GM23338 (cell line): Measurements from ENCODE around the gene CATSPERE. TPM values are rescaled to one million over a fixed set of nuclear protein-coding genes. Genes with fewer than 3 reads are reported as not detected.

Source experiments
- ATAC-seq: fragments of 200-7000 bp; cut with Tn5 transposase; 3 replicates; pipeline ENCODE4 v1.9.1; 2020
- DNase-seq: peaks from one replicate; pipeline ENCODE4 v3.0.0-alpha.2; 2015; ENCODE audit warnings: low spot score
- H2AFZ ChIP-seq: fragments of 200-600 bp; sonication (generic); 2 replicates; pipeline ENCODE4 v1.8.0; 2016; ENCODE audit warnings: antibody characterized with exemption, mild to moderate bottlenecking, moderate library complexity
- H3F3A ChIP-seq: fragments of 200-600 bp; sonication (generic); replicated peaks from 2 replicates; pipeline ENCODE4 v1.8.0; 2017; ENCODE audit warnings: antibody characterized with exemption, mixed run types, low read depth
- H3K27ac ChIP-seq: fragments of 200-600 bp; sonication (generic); 2 replicates; pipeline ENCODE4 v1.6.1; 2016; ENCODE audit warnings: low read depth
- H3K27me3 ChIP-seq: fragments of 200-600 bp; sonication (generic); 2 replicates; pipeline ENCODE4 v1.8.0; 2016; ENCODE audit warnings: mild to moderate bottlenecking, mixed run types, moderate library complexity; ENCODE audit not compliant: insufficient read depth
- H3K36me3 ChIP-seq: fragments of 200-600 bp; sonication (generic); 2 replicates; pipeline ENCODE4 v1.8.0; 2016; ENCODE audit warnings: mild to moderate bottlenecking; ENCODE audit not compliant: insufficient read depth
- H3K4me1 ChIP-seq: fragments of 200-600 bp; sonication (generic); 2 replicates; pipeline ENCODE4 v1.8.0; 2016; ENCODE audit warnings: mild to moderate bottlenecking, moderate library complexity; ENCODE audit not compliant: insufficient read depth
- H3K4me2 ChIP-seq: fragments of 200-600 bp; sonication (generic); 2 replicates; pipeline ENCODE4 v1.7.1; 2017; ENCODE audit warnings: mixed run types
- H3K4me3 ChIP-seq: fragments of 200-600 bp; sonication (generic); 2 replicates; pipeline ENCODE4 v1.6.1; 2016; ENCODE audit warnings: mixed run types
- H3K79me2 ChIP-seq: fragments of 200-600 bp; sonication (generic); replicated peaks from 2 replicates; pipeline ENCODE4 v1.8.0; 2017; ENCODE audit warnings: mild to moderate bottlenecking; ENCODE audit not compliant: insufficient read depth
- H3K9me2 ChIP-seq: fragments of 200-600 bp; sonication (generic); 2 replicates; pipeline ENCODE4 v1.8.0; 2017; ENCODE audit not compliant: insufficient read depth
- H4K20me1 ChIP-seq: fragments of 200-600 bp; sonication (generic); replicated peaks from 2 replicates; pipeline ENCODE4 v1.8.0; 2017; ENCODE audit warnings: mild to moderate bottlenecking; ENCODE audit not compliant: insufficient read depth
- H3K27ac Mint-ChIP-seq: 2 replicates; pipeline ENCODE4 v1.8.0; 2020; ENCODE audit warnings: inconsistent platforms, mild to moderate bottlenecking, moderate library complexity, mixed read lengths
- H3K27me3 Mint-ChIP-seq: 3 replicates; pipeline ENCODE4 v1.8.0; 2022; ENCODE audit warnings: low read depth, mild to moderate bottlenecking, moderate library complexity, mixed read lengths, inconsistent platforms; ENCODE audit not compliant: insufficient read depth, poor library complexity
- H3K36me3 Mint-ChIP-seq: 3 replicates; pipeline ENCODE4 v1.8.0; 2021; ENCODE audit warnings: low read depth, mild to moderate bottlenecking, inconsistent platforms, moderate library complexity, mixed read lengths
- H3K4me1 Mint-ChIP-seq: 3 replicates; pipeline ENCODE4 v1.8.0; 2020; ENCODE audit warnings: mild to moderate bottlenecking, inconsistent platforms, mixed read lengths
- H3K4me3 Mint-ChIP-seq: 3 replicates; pipeline ENCODE4 v1.8.0; 2021; ENCODE audit warnings: moderate library complexity, mild to moderate bottlenecking, inconsistent platforms, mixed read lengths
- H3K9me3 Mint-ChIP-seq: 3 replicates; pipeline ENCODE4 v1.8.0; 2020; ENCODE audit warnings: moderate library complexity, mild to moderate bottlenecking, inconsistent platforms, mixed read lengths
- EZH2 ChIP-seq: fragments of 200-600 bp; sonication (generic); IDR thresholded peaks from one replicate; pipeline ENCODE4 v1.8.0; 2017; ENCODE audit warnings: antibody characterized with exemption, mild to moderate bottlenecking, low read depth; ENCODE audit not compliant: unreplicated experiment
- JUNB ChIP-seq: IDR thresholded peaks from one replicate; pipeline ENCODE4 v1.6.1; 2016; ENCODE audit warnings: antibody characterized with exemption; ENCODE audit not compliant: unreplicated experiment
- ZNF114 ChIP-seq: fragments of 250-450 bp; sonication (Bioruptor Pico); IDR thresholded peaks from 2 replicates; pipeline ENCODE4 v1.5.0; 2020; ENCODE audit warnings: mild to moderate bottlenecking, moderate library complexity
- polyA plus RNA-seq: library from polyadenylated mRNA; unstranded; fragments of >200 nt; fragmentation: Nextera tagmentation; extraction: Ambion mirVana; gene quantifications from 2 replicates; pipeline ENCODE4 v1.2.1, GENCODE V29; 2016
- total RNA-seq: library from RNA; depleted of rRNA; stranded (reverse); fragments of >200 nt; shearing (Covaris generic); gene quantifications from 2 replicates; pipeline ENCODE4 v1.2.3, GENCODE V29; 2014
- TF ChIP-seq, protein P1 (sequence below): IDR thresholded peaks from 2 replicates; pipeline ENCODE4 v1.6.1; 2016; ENCODE audit warnings: antibody characterized with exemption
- TF ChIP-seq, protein P2 (sequence below), 2 experiments: fragments of 200-600 bp in 1 of 2; sonication (generic) in 1 of 2; conservative IDR thresholded peaks; 2 replicates each; pipeline versions ENCODE4 v1.5.1 to v1.6.1; 2016 to 2017; ENCODE audit warnings: antibody characterized with exemption in 2 of 2, low read depth in 2 of 2, mild to moderate bottlenecking in 2 of 2, moderate library complexity in 1 of 2
- TF ChIP-seq, protein P3 (sequence below): fragments of 250-450 bp; sonication (Bioruptor Pico); IDR thresholded peaks from 2 replicates; pipeline ENCODE4 v1.5.0; 2020; ENCODE audit warnings: mild to moderate bottlenecking, moderate library complexity
- TF ChIP-seq, protein P4 (sequence below): IDR thresholded peaks from one replicate; pipeline ENCODE4 v1.6.1; 2018; ENCODE audit warnings: antibody characterized with exemption; ENCODE audit not compliant: unreplicated experiment

The CATSPERE gene
- total and polyA plus RNA-seq, 2 experiments from 2014 or later: 0.70 TPM; not detected in 1

DNA sequence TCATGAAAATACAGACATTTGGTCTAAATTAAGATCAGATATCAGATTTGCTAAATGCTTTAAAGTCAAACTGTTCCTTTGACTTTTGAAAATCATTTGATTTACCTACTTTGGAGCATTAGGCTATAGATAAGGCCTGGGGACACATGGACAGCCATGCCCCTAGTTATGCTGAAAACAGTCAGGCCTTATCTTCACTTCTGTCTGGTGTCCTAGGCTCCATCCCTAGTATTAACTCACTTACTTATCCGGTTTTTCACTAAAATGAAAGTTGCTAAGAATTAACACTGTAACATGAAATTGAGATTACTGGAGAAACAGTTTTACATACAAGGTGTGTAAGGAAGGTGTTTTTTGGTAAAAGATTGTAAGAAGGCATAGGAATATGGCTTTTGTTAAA is 4.5 kb upstream of the CATSPERE start:
- DNase-seq (no peak), ATAC-seq (no peak)
- no peaks in the 10 kb centered on the region for H3K79me2 ChIP-seq
- Mint-ChIP-seq H3K4me1 (peaks cover 40% of the 10 kb centered on the region), H3K27me3 (peaks cover 5% of the 10 kb centered on the region), H3K4me3 (no peak overlapping the region), H3K36me3 (peaks cover 29% of the 10 kb centered on the region; the same call in 2 of the 3 replicates), H3K27ac (0 out of 2 replicates have a peak overlapping the region, but pooled peaks have one; percentile 14), H3K9me3 (peaks cover 27% of the 10 kb centered on the region; the same call in 2 of the 3 replicates)
- no peak overlapping the region for H3K4me3 ChIP-seq
- no peaks in the 10 kb centered on the region for H4K20me1 ChIP-seq
- no peak overlapping the region for H3K4me2 ChIP-seq
- H3K36me3 ChIP-seq: no peaks in the 10 kb centered on the region
- no peak overlapping the region for H3K27ac ChIP-seq
- no peaks in the 10 kb centered on the region for H3K27me3 ChIP-seq
- TF ChIP-seq EZH2 (no peak), JUNB (no peak), ZNF114 (CRISPR knock-in tag) (no peak)
- TF ChIP-seq, protein P1, sequence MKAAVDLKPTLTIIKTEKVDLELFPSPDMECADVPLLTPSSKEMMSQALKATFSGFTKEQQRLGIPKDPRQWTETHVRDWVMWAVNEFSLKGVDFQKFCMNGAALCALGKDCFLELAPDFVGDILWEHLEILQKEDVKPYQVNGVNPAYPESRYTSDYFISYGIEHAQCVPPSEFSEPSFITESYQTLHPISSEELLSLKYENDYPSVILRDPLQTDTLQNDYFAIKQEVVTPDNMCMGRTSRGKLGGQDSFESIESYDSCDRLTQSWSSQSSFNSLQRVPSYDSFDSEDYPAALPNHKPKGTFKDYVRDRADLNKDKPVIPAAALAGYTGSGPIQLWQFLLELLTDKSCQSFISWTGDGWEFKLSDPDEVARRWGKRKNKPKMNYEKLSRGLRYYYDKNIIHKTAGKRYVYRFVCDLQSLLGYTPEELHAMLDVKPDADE: no peak
- TF ChIP-seq, protein P2, sequence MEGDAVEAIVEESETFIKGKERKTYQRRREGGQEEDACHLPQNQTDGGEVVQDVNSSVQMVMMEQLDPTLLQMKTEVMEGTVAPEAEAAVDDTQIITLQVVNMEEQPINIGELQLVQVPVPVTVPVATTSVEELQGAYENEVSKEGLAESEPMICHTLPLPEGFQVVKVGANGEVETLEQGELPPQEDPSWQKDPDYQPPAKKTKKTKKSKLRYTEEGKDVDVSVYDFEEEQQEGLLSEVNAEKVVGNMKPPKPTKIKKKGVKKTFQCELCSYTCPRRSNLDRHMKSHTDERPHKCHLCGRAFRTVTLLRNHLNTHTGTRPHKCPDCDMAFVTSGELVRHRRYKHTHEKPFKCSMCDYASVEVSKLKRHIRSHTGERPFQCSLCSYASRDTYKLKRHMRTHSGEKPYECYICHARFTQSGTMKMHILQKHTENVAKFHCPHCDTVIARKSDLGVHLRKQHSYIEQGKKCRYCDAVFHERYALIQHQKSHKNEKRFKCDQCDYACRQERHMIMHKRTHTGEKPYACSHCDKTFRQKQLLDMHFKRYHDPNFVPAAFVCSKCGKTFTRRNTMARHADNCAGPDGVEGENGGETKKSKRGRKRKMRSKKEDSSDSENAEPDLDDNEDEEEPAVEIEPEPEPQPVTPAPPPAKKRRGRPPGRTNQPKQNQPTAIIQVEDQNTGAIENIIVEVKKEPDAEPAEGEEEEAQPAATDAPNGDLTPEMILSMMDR (conservative IDR thresholded peaks at IDR 0.05; ENCODE audit: low read depth in 2 of 2): no peak
- TF ChIP-seq, protein P3, sequence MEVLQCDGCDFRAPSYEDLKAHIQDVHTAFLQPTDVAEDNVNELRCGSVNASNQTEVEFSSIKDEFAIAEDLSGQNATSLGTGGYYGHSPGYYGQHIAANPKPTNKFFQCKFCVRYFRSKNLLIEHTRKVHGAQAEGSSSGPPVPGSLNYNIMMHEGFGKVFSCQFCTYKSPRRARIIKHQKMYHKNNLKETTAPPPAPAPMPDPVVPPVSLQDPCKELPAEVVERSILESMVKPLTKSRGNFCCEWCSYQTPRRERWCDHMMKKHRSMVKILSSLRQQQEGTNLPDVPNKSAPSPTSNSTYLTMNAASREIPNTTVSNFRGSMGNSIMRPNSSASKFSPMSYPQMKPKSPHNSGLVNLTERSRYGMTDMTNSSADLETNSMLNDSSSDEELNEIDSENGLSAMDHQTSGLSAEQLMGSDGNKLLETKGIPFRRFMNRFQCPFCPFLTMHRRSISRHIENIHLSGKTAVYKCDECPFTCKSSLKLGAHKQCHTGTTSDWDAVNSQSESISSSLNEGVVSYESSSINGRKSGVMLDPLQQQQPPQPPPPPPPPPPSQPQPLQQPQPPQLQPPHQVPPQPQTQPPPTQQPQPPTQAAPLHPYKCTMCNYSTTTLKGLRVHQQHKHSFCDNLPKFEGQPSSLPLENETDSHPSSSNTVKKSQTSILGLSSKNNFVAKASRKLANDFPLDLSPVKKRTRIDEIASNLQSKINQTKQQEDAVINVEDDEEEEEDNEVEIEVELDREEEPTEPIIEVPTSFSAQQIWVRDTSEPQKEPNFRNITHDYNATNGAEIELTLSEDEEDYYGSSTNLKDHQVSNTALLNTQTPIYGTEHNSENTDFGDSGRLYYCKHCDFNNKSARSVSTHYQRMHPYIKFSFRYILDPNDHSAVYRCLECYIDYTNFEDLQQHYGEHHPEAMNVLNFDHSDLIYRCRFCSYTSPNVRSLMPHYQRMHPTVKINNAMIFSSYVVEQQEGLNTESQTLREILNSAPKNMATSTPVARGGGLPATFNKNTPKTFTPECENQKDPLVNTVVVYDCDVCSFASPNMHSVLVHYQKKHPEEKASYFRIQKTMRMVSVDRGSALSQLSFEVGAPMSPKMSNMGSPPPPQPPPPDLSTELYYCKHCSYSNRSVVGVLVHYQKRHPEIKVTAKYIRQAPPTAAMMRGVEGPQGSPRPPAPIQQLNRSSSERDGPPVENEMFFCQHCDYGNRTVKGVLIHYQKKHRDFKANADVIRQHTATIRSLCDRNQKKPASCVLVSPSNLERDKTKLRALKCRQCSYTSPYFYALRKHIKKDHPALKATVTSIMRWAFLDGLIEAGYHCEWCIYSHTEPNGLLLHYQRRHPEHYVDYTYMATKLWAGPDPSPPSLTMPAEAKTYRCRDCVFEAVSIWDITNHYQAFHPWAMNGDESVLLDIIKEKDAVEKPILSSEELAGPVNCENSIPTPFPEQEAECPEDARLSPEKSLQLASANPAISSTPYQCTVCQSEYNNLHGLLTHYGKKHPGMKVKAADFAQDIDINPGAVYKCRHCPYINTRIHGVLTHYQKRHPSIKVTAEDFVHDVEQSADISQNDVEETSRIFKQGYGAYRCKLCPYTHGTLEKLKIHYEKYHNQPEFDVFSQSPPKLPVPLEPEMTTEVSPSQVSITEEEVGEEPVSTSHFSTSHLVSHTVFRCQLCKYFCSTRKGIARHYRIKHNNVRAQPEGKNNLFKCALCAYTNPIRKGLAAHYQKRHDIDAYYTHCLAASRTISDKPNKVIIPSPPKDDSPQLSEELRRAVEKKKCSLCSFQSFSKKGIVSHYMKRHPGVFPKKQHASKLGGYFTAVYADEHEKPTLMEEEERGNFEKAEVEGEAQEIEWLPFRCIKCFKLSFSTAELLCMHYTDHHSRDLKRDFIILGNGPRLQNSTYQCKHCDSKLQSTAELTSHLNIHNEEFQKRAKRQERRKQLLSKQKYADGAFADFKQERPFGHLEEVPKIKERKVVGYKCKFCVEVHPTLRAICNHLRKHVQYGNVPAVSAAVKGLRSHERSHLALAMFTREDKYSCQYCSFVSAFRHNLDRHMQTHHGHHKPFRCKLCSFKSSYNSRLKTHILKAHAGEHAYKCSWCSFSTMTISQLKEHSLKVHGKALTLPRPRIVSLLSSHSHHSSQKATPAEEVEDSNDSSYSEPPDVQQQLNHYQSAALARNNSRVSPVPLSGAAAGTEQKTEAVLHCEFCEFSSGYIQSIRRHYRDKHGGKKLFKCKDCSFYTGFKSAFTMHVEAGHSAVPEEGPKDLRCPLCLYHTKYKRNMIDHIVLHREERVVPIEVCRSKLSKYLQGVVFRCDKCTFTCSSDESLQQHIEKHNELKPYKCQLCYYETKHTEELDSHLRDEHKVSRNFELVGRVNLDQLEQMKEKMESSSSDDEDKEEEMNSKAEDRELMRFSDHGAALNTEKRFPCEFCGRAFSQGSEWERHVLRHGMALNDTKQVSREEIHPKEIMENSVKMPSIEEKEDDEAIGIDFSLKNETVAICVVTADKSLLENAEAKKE (CRISPR knock-in tag): no peak
- TF ChIP-seq, protein P4, sequence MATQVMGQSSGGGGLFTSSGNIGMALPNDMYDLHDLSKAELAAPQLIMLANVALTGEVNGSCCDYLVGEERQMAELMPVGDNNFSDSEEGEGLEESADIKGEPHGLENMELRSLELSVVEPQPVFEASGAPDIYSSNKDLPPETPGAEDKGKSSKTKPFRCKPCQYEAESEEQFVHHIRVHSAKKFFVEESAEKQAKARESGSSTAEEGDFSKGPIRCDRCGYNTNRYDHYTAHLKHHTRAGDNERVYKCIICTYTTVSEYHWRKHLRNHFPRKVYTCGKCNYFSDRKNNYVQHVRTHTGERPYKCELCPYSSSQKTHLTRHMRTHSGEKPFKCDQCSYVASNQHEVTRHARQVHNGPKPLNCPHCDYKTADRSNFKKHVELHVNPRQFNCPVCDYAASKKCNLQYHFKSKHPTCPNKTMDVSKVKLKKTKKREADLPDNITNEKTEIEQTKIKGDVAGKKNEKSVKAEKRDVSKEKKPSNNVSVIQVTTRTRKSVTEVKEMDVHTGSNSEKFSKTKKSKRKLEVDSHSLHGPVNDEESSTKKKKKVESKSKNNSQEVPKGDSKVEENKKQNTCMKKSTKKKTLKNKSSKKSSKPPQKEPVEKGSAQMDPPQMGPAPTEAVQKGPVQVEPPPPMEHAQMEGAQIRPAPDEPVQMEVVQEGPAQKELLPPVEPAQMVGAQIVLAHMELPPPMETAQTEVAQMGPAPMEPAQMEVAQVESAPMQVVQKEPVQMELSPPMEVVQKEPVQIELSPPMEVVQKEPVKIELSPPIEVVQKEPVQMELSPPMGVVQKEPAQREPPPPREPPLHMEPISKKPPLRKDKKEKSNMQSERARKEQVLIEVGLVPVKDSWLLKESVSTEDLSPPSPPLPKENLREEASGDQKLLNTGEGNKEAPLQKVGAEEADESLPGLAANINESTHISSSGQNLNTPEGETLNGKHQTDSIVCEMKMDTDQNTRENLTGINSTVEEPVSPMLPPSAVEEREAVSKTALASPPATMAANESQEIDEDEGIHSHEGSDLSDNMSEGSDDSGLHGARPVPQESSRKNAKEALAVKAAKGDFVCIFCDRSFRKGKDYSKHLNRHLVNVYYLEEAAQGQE: no peak
- H3F3A ChIP-seq: 0 out of 2 replicates have a peak, but pooled peaks cover 4% of the 10 kb centered on the region
- H3K4me1 ChIP-seq: peaks cover 31% of the 10 kb centered on the region
- no peaks in the 10 kb centered on the region for H3K9me2 ChIP-seq
- no peak overlapping the region for H2AFZ ChIP-seq
